Activated CD8-positive, alpha-beta memory T cell treated with anti-CD3 and anti-CD28 coated beads, Interleukin-2, amount 10 ng/mL, durations not matched to agents 7 days and 5 days (primary cell): ENCODE data around the gene TADA2A. TPM values are rescaled to one million over a fixed set of nuclear protein-coding genes. Genes with fewer than 3 reads are reported as not detected.
"Not testable (repeated sequence)": the region's sequence is repeated elsewhere in the genome, so short reads cannot be mapped to it uniquely, and the experiment has no call there.

Experiments used
- ATAC-seq: fragments of 150-1000 bp; cut with Tn5 transposase; one replicate; pipeline ENCODE4 v1.10.0; 2021; ENCODE audit warnings: moderate library complexity
- CTCF ChIA-PET: fragments of 350-600 bp; sonication (Branson Sonifier 250); formaldehyde crosslinking; loops from one replicate; lab custom pipeline; 2021; ENCODE audit warnings: antibody characterized with exemption; lab: Charles Lee
- DNase-seq: peaks from one replicate; pipeline ENCODE4 v3.0.0-alpha.2; 2020
- H3K27ac Mint-ChIP-seq: one replicate; pipeline ENCODE4 v1.8.0; 2021; ENCODE audit warnings: mild to moderate bottlenecking, mixed read lengths
- H3K27me3 Mint-ChIP-seq: one replicate; pipeline ENCODE4 v1.8.0; 2021; ENCODE audit warnings: mixed read lengths
- H3K36me3 Mint-ChIP-seq: one replicate; pipeline ENCODE4 v1.8.0; 2021; ENCODE audit warnings: mild to moderate bottlenecking, mixed read lengths
- H3K4me1 Mint-ChIP-seq: one replicate; pipeline ENCODE4 v1.8.0; 2021; ENCODE audit warnings: mixed read lengths
- H3K4me3 Mint-ChIP-seq: one replicate; pipeline ENCODE4 v1.8.0; 2021; ENCODE audit warnings: mild to moderate bottlenecking, moderate library complexity, mixed read lengths
- H3K9me3 Mint-ChIP-seq: one replicate; pipeline ENCODE4 v1.8.0; 2022; ENCODE audit warnings: low read depth, mixed read lengths
- total RNA-seq, 2 experiments: library from RNA; stranded (reverse); gene quantifications; one replicate each; pipeline ENCODE4 v1.2.3, GENCODE V29; 2021

TADA2A gene
- total RNA-seq, 2 experiments from 2014 or later = 42.2 to 50.4 TPM

DNA sequence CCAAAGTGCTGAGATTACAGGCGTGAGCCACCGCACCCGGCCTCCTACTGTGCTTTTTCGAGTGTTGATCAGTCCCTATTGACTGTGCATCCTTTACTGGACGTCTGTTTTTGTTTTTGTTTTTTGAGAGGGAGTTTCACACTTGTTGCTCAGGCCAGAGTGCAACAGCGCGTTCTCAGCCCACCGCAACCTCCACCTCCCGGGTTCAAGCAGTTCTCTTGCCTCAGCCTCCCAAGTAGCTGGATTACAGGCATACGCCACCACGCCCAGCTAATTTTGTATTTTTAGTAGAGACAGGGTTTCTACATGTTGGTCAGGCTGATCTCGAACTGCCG, 1.4 kb downstream of the TADA2A start:
- ATAC-seq = not testable (repeated sequence)
- peaks cover 49% of the 10 kb centered on the region for H3K4me1 Mint-ChIP-seq

DNA sequence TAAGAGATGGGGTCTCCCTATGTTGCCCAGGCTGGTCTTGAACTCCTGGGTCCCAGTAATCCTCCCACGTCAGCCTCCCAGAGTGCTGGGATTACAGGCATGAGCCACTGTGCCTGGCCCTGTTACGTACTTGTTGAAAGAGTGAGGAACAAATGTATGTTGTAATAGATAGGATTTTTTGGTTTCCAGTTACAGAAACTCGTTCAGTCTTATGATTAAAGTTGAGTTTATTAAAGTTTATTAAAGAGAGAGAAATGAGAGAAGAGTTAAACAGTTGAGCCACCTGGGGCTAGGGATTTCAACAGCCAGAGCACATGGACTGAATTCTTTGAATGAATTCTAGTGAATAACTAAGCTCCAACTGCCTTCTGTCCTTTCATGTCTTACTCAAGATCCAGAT, 3.7 kb downstream of the TADA2A start:
- H3K4me3 Mint-ChIP-seq = no peak overlapping the region
- ATAC-seq = no peak
- CTCF ChIA-PET = interaction anchor here (0.8 to 1.2 kb wide), 2 partner anchors 16 to 19 kb away, joined by 3 read pairs; no protein-coding TSS in a partner anchor
- no peaks in the 10 kb centered on the region for H3K27me3 Mint-ChIP-seq
- H3K4me1 Mint-ChIP-seq = peaks cover 38% of the 10 kb centered on the region
- no peak for DNase-seq
- peaks cover 51% of the 10 kb centered on the region for H3K36me3 Mint-ChIP-seq
- no peak overlapping the region for H3K27ac Mint-ChIP-seq
- no peaks in the 10 kb centered on the region for H3K9me3 Mint-ChIP-seq

More for the DNA sequence above, 1.4 kb downstream of the TADA2A start:
- Mint-ChIP-seq H3K27ac (peak overlapping the region; percentile 91), H3K4me3 (peak overlapping the region; percentile 84), H3K36me3 (peaks cover 48% of the 10 kb centered on the region)
- H3K27me3 Mint-ChIP-seq, DNase-seq, H3K9me3 Mint-ChIP-seq: not testable (repeated sequence)
- CTCF ChIA-PET = interaction anchor here (1.0 to 1.5 kb wide), 4 partner anchors 10 to 35 kb away, joined by 3 to 8 read pairs (median 5); no protein-coding TSS in a partner anchor

DNA sequence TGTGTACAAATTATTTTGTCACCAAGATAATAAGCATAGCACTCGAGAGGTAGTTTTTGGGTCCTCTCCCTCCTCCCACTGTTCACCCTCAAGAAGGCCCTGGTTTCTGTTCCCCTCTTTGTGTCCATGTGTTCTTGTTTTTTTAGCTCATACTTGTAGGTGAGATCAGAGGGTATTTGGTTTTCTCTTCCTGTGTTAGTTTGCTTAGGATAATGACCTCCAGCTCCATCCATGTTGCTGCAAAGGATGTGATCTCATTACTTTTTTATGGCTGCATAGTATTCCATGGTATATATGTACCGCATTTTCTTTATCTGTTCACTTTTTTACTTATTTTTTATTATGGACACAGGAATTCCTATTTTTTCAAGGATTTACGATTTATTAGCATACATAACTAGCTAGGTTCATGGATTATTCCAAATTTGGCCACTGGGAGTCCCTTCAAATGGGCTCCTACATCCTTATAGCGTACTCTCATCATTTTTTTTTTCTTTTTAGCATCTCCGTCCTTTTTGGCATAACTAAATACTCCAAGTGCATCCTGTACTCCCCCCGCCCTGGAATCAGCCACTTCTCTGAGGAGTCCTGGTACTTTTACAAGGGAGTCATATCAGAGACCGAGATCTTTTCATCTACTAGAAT, 7.3 kb downstream of the TADA2A start:
- Mint-ChIP-seq H3K4me1 (peaks cover 22% of the 10 kb centered on the region), H3K27me3 (no peaks in the 10 kb centered on the region), H3K27ac (no peak overlapping the region), H3K9me3 (no peaks in the 10 kb centered on the region), H3K36me3 (peaks cover 47% of the 10 kb centered on the region), H3K4me3 (no peak overlapping the region)
- CTCF ChIA-PET = interaction anchor here (0.7 to 0.8 kb wide), 2 partner anchors 9 to 16 kb away, joined by 4 to 5 read pairs; no protein-coding TSS in a partner anchor
- DNase-seq = no peak
- no peak for ATAC-seq

DNA sequence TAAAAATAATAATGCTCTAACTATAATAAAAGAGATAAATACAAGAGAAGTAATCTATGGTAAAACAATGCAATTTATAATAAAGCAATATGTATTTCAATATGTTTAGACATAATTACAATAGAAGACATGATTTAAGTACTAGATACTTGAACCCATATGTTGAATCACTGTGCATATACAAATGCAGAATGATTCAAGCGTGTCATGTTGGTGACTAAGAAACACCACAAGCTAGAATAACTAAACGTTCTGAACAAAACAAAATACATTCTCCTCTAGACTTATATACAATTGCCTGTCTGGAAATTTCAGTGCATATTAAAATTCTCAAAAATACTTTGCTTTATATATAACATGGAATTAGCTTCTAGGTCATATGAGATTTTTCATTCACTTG, 11.2 kb downstream of the TADA2A start:
- H3K4me3 Mint-ChIP-seq = no peak overlapping the region
- peaks cover 28% of the 10 kb centered on the region for H3K36me3 Mint-ChIP-seq
- no peak overlapping the region for H3K27ac Mint-ChIP-seq
- DNase-seq = no peak
- no peak for ATAC-seq
- CTCF ChIA-PET = interaction anchor here (1.3 to 1.7 kb wide), 3 partner anchors 12 to 128 kb away, joined by 3 read pairs; no protein-coding TSS in a partner anchor
- no peaks in the 10 kb centered on the region for H3K27me3 Mint-ChIP-seq
- H3K9me3 Mint-ChIP-seq = no peaks in the 10 kb centered on the region
- H3K4me1 Mint-ChIP-seq = peaks cover 12% of the 10 kb centered on the region

DNA sequence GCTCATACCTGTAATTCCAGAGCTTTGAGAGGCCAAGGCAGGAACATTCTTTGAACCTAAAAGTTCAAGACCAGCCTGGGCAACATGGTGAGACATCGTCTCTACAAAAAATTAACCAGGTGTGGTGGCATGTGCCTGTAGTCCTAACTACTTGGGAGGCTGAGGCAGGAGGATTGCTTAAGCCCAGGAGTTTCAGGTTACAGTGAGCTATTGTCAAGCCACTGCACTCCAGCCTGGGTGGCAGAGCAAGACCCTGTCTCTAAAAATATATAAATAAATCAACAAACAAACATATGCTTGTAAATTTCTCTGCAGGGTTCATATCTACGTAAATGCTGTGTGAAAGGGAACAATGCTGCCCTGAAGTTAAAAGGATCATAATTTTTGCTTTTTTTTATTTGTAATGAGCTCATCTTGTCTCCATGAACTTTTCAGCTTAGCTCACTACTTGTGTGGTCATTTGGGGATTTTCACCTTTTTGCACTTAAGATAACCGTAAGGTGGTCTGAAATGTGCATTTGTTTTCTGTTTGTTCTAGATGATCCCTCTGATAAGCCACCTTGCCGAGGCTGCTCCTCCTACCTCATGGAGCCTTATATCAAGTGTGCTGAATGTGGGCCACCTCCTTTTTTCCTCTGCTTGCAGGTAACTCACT, 16.4 kb downstream of the TADA2A start:
- H3K27me3 Mint-ChIP-seq = no peaks in the 10 kb centered on the region
- no peaks in the 10 kb centered on the region for H3K9me3 Mint-ChIP-seq
- CTCF ChIA-PET = interaction anchor here (1.6 to 2.7 kb wide), 2 partner anchors 9 to 16 kb away, joined by 5 to 8 read pairs; partner anchors contain the start of genes ACACA and TADA2A
- H3K4me3 Mint-ChIP-seq = no peak overlapping the region
- peaks cover 35% of the 10 kb centered on the region for H3K36me3 Mint-ChIP-seq
- no peak overlapping the region for H3K27ac Mint-ChIP-seq
- H3K4me1 Mint-ChIP-seq = peaks cover 5% of the 10 kb centered on the region
- DNase-seq = no peak
- no peak for ATAC-seq

DNA sequence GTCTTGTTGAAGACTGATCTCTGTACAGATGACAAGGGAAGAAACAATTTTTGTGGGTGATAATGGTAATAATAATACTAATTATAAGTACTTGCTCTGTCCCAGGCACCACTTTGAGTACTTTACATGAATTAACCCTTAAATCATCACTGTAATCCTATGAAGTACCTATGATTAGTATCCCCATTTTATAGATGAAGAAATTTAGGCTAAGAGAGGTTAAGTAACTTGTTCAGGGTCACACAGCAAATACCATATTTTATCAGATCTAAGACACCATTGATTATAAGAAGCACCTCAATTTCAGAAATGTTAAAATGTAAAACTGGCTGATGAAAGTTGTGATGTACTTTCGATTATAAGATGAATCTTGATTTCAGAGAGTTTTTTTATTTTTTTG, 18.6 kb downstream of the TADA2A start:
- H3K27me3 Mint-ChIP-seq = no peaks in the 10 kb centered on the region
- CTCF ChIA-PET = no interaction called here
- peaks cover 22% of the 10 kb centered on the region for H3K4me1 Mint-ChIP-seq
- H3K9me3 Mint-ChIP-seq = no peaks in the 10 kb centered on the region
- no peak overlapping the region for H3K4me3 Mint-ChIP-seq
- H3K27ac Mint-ChIP-seq = no peak overlapping the region
- ATAC-seq = no peak
- no peak for DNase-seq
- H3K36me3 Mint-ChIP-seq = peaks cover 42% of the 10 kb centered on the region

DNA sequence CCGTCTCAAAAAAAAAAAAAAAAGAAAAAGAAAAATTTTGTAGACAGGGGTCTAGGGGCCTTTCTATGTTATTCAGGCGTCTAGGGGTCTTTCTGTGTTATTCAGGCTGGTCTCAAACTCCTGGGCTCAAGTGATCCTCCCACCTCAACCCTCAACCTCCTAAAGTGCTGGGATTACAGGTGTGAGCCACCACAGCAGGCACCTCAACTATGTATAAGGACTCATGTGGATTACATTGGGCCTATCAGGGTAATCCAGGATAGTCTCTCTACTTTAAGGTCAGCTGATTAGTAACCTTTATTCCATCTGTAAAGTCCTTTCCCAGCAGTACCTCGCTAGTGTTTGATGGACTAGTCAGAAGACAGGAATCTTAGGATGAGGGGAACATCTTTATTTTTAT, 22.4 kb downstream of the TADA2A start:
- ATAC-seq = no peak
- Mint-ChIP-seq H3K36me3 (peaks cover 57% of the 10 kb centered on the region), H3K4me3 (no peak overlapping the region), H3K4me1 (peaks cover 41% of the 10 kb centered on the region), H3K27ac (peak overlapping the region; percentile 99), H3K9me3 (no peaks in the 10 kb centered on the region), H3K27me3 (no peaks in the 10 kb centered on the region)
- CTCF ChIA-PET = interaction anchor here (2.0 to 2.7 kb wide), 2 partner anchors 9 to 22 kb away, joined by 4 to 8 read pairs; partner anchors contain the start of genes ACACA and TADA2A
- DNase-seq = no peak

DNA sequence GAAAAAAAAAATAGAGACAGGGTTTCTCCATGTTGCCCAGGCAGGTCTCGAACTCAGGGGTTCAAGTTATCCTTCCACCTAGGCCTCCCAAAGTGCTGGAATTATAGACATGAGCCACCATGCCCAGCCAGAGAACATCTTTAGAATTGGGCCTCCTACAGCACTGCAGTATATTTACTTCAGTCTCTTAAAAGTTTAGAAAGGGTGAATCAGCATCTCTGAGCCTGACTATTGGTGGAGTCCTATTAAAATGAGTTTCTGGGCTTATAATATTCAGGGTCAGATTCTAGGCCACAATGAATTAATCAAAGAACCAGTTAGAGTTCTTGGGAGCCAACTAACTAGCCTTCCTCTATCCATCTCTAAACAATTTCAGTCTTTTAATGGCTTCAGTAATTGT, 22.8 kb downstream of the TADA2A start:
- Mint-ChIP-seq H3K9me3 (no peaks in the 10 kb centered on the region), H3K4me3 (no peak overlapping the region)
- CTCF ChIA-PET = interaction anchor here (1.0 to 2.7 kb wide), 5 partner anchors 9 to 22 kb away, joined by 3 to 8 read pairs (median 4); partner anchors contain the start of genes ACACA and TADA2A

DNA sequence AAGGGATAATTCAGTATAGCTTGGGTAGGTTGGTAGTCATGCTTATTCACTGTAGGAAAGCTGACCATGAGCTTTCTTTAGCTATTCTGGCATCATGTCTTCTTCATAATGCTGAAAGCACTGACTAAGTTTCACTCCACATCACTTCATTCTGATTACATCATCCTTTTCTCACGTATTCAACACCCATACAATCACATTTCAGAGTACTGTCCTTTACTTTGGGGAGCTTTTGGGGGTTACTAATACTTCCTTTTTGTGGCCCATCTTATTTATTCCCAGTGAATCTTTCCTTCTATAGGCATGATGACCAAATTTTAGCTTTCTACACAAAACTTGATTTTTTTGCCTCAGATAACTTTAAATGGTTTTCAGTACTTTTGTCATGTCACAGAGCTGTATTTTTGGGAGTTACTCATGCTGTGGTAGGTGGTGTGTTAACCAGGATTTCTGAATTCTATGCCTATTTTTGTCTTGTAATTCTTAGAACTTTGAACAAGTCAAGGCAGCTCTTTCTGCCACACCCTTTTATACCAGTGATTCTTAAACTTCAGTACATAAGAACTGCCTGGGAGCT, 23.5 kb downstream of the TADA2A start:
- peaks cover 54% of the 10 kb centered on the region for H3K36me3 Mint-ChIP-seq
- H3K27me3 Mint-ChIP-seq = no peaks in the 10 kb centered on the region
- DNase-seq = no peak
- ATAC-seq = peak; percentile 91
- peak overlapping the region; percentile 61 for H3K4me3 Mint-ChIP-seq
- CTCF ChIA-PET = interaction anchor here (1.0 to 2.7 kb wide), 7 partner anchors 8 to 56 kb away, joined by 3 to 8 read pairs (median 4); partner anchors contain the start of genes ACACA and TADA2A
- H3K4me1 Mint-ChIP-seq = peaks cover 45% of the 10 kb centered on the region
- peak overlapping the region; percentile 99 for H3K27ac Mint-ChIP-seq
- H3K9me3 Mint-ChIP-seq = no peaks in the 10 kb centered on the region

More for the DNA sequence above, 22.8 kb downstream of the TADA2A start:
- DNase-seq (no peak), ATAC-seq (no peak)
- Mint-ChIP-seq H3K27ac (peak overlapping the region; percentile 99), H3K4me1 (peaks cover 45% of the 10 kb centered on the region), H3K27me3 (no peaks in the 10 kb centered on the region), H3K36me3 (peaks cover 59% of the 10 kb centered on the region)

DNA sequence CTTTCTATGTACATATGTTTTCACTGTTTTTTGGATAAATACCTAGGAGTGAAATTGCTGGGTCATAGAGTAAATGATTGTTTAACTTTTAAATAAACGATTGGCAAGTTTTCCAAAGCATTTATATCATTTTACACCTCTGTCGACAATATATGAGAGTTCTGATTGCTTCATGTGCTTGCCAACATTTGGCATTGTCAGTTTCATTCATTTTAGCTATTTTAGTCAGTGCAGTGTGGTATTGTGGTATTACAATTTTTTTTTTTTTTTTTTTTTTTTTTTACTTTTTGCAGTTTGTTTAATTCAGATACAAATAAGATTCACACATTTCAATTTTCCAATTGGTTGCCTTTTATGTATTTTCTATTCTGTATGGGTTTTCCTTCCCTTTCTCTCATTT, 26.0 kb downstream of the TADA2A start:
- H3K27ac Mint-ChIP-seq = peak overlapping the region; percentile 56
- H3K4me3 Mint-ChIP-seq = no peak overlapping the region
- H3K9me3 Mint-ChIP-seq = no peaks in the 10 kb centered on the region
- peaks cover 44% of the 10 kb centered on the region for H3K36me3 Mint-ChIP-seq
- peaks cover 46% of the 10 kb centered on the region for H3K4me1 Mint-ChIP-seq
- CTCF ChIA-PET = interaction anchor here (0.6 to 1.4 kb wide), 2 partner anchors 31 to 34 kb away, joined by 3 read pairs; no protein-coding TSS in a partner anchor
- no peak for DNase-seq
- ATAC-seq = no peak
- no peaks in the 10 kb centered on the region for H3K27me3 Mint-ChIP-seq

DNA sequence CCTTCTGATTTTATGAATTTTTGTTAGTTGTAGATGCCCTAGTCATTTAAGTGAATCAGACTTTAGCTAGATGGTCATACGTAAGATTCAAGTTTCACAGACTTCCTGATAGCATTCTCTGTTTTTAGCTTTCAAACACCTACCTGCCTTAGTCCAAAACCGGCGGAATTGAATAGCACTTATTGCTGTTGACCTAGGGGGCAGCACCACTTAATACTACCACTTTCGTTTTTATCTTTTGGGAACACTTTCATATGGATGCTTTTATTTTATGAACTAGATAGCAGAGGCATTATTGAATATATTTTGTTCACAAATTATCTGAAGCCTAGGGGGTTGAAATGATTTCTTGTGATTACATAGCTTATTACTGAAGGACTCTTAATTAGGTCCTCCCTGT, 31.5 kb downstream of the TADA2A start:
- no peaks in the 10 kb centered on the region for H3K9me3 Mint-ChIP-seq
- CTCF ChIA-PET = interaction anchor here (1.1 to 1.5 kb wide), 5 partner anchors 8 to 65 kb away, joined by 3 to 6 read pairs (median 4); no protein-coding TSS in a partner anchor

DNA sequence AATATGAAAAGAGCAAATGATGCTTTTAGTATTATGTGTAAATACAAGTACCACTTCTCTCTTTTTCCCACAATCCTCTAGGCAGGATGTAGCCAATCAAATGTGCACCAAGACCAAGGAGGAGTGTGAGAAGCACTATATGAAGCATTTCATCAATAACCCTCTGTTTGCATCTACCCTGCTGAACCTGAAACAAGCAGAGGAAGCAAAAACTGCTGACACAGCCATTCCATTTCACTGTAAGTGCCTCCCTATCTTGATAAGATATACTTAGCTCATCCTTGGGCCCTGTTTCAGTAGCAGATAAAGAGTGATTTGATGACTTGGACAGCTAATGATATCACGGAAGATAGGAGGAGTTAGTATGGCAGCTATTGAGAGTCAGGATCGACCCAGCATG, 33.7 kb downstream of the TADA2A start:
- Mint-ChIP-seq H3K36me3 (peaks cover 60% of the 10 kb centered on the region), H3K27ac (no peak overlapping the region)
- CTCF ChIA-PET = interaction anchor here (0.7 to 0.9 kb wide), 2 partner anchors 33 to 1551 kb away, joined by 3 to 4 read pairs; partner anchors contain the start of genes ACACA and TADA2A

More for the DNA sequence above, 31.5 kb downstream of the TADA2A start:
- Mint-ChIP-seq H3K27me3 (no peaks in the 10 kb centered on the region), H3K4me1 (peaks cover 18% of the 10 kb centered on the region), H3K36me3 (peaks cover 58% of the 10 kb centered on the region), H3K4me3 (no peak overlapping the region), H3K27ac (peak overlapping the region; percentile 8)
- no peak for DNase-seq
- no peak for ATAC-seq

More for the DNA sequence above, 33.7 kb downstream of the TADA2A start:
- Mint-ChIP-seq H3K9me3 (no peaks in the 10 kb centered on the region), H3K4me1 (peaks cover 12% of the 10 kb centered on the region), H3K27me3 (no peaks in the 10 kb centered on the region), H3K4me3 (no peak overlapping the region)
- no peak for DNase-seq
- ATAC-seq = no peak
